Activated CD8-positive, alpha-beta memory T cell treated with anti-CD3 and anti-CD28 coated beads for 24 hours (primary cell): ENCODE results near the gene HSPB9.

Source experiments
- DNase-seq: peaks from one replicate; pipeline ENCODE4 v3.0.0-alpha.2; 2020

The HSPB9 gene, protein sequence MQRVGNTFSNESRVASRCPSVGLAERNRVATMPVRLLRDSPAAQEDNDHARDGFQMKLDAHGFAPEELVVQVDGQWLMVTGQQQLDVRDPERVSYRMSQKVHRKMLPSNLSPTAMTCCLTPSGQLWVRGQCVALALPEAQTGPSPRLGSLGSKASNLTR

DNA sequence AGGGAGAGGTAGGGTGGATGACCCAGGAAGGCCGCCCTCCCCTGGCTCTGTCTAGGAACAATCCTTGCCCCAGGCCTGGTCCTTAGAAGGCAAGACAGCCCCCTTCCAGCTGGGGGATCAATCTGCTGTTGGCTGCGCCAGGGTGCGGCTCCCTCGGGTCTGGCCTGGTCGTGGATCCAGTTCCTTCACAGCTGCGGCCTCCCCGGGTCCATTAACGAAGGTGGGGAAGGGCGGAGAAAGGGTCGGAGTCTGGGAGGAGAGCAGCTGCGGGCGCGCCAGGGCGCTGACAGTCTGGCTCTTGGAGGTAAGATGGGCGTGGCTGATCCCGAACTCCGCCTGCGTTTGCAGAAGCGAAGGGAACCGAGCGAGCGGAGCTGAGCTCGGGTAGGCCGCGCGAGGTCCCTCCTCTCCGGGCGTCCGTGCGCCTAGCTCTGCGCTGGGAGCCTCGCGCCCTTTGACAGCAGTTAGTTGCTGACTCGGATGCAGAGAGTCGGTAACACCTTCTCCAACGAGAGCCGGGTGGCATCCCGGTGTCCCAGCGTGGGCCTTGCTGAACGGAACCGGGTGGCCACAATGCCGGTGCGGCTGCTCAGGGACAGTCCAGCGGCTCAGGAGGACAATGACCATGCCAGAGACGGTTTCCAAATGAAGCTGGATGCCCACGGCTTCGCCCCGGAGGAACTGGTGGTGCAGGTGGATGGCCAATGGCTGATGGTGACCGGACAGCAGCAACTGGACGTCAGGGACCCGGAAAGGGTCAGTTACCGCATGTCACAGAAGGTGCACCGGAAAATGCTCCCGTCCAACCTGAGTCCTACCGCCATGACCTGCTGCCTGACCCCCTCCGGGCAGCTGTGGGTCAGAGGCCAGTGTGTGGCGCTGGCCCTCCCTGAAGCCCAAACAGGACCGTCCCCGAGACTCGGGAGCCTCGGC lies at the start of gene HSPB9:
HSPB9 (plus strand) TSS at position 434 of the 933 bp plus-strand sequence; CDS start at position 481, 47 bp downstream.
- no peak for DNase-seq

DNA sequence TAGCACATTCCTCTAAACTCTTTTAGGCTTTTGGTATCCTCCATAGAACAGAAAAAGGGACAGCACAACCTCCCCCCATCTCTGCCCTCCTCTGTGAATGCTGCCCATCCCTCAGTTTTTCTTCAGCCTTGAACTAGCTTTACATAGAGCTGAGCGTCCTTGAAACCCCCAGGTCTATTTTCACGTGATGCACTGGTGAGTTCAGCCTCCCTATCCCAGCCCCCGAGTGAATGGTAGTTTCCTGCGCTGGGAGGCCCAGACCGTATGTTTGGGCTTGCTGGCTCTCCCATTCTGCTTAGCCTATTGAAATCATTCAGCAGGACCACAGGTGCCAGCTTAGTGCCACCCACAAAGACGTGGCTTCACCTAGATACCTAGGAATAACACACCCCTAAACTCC lies 46.8 kb upstream of the HSPB9 start:
- no peak for DNase-seq

DNA sequence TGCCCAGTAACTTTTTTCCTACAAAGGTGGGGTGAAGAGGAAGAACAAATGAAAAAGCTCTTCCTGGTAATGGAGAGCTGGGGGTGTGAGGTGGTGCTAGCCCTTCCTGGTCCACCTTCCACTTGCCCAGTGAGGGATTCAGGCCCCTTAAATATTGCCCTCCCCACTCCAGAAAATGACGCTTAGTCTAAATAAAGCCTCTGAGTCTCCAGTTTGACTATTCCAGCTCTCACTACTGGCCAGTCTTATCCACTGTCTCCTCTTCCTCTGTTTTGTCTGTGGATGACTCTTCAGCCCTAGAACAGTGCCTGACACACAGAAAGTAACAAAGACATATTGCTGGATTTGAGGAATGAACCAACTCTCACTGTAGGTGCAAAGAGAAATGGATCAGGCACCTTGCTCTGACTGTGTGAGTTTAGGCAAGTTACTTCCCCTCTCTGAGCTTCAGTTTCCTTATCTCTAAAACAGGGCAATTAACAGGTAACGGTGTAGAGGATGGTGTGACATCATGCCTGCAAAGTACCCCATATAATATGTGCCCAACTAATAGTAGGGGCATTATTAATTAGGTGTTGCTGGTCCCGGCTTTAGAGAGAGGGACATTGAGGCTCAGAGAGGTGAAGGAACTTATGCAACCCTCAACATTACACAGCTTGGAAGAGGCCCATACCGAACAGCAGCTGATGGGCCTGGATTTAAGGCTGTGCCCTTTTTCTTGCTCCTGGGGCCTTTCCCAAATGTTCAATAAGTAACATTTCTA lies 45.6 kb upstream of the HSPB9 start:
- no peak for DNase-seq

DNA sequence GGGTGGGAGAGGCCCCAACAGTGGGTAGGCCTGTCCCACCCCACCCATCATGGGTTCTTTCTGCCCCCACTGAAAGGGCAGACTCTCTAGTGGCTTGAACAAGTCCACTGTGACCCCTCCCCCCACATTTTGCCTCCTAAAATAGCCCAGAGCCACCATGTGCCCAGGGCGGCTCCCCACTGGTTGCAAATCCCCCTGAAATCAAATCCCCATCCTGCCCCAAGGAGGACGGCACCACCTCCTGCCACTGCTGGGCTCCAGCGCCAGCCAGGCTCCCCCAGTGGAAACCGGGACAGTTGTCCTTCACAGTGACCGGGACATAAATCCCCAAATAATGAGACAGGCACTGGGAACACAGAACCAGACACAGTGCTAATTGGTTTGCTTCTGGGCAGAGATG lies 44.8 kb upstream of the HSPB9 start:
- DNase-seq, result no peak

DNA sequence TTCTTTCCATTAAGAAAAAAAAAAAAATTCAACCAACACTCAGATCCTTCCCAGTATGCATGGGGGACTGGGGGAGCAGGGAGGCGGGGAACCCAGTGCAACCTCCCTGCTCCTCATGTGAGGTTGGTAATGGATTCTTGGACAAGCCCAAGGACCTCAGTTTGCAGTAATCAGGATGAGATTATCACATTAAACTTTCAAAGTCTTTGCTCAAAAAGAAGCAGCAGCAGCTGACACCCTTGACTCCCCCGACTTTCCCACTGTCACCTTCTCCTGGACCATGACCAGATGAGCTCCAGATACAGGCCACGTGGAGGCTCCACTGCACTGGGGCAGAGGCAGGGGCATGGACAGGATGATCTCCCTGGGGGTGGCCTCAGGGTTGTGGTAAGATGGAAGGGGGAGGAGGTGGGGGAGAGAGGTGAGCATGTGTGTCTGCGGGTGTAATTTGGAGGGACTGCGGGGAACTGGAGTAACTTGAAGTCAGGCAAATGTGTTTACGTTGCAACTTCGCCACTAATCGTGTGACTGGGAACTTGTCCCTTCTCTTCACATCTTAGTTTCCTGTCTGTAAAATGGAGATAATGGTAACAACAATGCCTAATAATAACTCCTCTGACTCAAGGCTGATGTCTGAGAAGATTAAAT lies 44.1 kb upstream of the HSPB9 start:
- no peak for DNase-seq

DNA sequence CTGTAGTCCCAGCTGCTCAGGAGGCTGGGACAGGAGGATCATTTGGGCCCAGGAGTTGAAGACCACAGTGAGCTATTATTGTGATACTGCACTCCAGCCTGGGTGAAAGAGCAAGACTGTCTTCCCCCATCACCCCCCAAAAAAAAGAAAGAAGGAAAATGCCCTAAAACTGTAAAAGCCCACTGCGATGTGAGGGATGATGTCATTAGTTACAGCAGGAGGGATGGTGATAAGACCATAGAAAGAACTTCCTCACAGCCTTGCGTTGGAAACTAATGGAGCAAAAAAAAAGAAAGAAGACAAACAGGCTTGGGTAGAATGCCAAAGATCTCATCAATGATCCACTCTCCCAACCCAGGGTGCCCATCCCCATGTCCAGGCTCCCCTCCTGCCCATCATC lies 43.1 kb upstream of the HSPB9 start:
- no peak for DNase-seq

DNA sequence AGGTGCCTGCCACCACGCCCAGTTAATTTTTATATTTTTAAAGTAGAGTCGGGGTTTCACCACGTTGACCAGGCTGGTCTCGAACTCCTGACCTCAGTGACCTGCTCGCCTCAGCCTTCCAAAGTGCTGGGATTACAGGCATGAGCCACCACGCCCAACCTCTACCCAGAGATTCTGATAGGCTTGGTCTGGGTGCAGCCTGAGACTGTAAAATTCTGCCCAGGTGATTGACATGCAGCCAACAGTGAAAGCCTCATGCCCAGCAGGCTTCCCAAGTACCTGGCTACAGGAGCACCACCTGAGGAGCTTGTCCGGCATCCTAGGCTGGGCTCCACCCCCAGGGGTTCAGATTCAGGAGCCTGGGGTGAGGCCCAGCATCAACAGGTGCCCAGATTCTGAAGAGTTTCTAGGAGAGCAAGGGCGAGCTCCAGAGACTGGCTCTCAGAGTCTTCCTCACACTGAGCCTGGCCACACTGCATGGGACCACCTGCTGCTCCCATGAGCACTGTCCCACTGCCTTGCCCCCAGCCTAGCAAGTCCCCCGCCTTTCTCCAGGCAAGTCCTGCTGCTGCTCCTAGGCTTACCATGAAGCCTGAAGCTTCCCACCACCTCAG lies 41.0 kb upstream of the HSPB9 start:
- no peak for DNase-seq

DNA sequence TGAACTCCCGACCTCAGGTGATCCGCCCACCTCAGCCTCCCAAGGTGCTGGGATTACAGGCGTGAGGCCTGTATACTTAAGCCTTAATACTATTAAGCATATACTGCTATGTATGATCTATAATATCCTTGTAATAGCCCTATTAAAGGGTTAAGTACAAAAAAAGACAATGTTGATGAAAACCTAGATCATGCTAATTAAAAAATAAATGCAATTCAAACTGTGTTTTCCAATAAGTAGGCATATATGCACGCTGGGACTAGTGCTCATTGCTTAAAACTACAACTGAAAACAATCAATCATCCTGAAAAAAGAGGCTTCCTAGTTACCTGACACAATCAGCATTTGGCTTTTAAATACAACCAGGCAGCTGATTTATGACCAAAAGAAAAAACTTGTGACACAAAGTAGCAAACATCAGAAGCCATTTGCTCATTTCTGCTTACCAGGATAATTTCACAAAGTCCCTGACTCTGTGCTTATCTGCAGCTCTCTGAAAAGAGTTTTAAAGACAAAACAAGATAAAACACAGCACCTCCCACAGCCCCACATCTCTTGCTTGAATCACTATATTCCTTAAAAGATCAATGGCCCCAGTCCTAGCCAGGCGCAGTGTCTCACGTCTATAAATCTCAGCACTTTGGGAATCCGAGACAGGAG lies 35.4 kb upstream of the HSPB9 start:
- DNase-seq, result no peak

DNA sequence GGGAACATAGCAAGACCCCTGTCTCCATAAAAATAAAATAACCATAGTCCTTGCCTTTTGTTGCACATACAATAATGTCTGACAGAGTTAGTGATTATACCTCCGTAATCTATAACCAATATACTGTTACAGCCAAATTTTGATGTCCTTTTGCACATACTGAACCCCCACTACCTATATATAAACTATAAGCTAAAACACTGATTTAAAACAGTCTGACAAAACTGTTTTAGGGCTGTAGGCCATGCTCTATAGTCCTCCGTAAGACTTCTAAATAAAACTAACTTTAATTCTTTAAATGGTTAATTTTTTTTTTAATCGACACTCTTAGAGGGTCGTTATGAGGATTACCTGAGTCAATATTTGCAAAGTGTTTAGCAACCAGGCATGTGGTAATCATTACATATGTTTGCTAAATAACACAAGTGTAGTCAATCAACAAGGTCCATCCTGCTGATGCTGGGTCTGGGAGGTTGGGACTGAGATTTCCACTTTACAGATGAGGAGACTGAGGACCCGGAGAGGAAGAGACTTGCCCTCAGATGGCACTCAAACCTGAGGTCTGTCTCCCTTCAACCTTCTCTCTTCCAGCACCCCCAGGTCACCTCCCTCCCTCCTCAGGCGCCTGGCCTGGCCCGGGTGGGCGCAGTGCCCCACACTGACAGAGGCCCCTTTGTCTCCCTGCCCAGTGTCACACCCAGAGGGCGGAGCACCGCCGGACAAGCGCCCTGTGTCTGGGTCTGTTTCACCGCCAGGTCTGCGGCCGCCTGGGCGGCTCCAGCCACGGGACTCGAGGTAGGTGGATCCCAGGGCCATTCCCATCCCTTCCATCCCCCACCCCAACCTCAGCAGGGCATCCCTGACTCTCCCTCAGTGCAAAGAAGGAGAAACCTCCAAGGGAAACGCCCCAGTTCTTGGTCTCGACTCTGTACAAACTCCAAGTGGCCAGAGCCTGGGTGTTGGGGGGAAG lies 34.6 kb upstream of the HSPB9 start:
- DNase-seq, result no peak

DNA sequence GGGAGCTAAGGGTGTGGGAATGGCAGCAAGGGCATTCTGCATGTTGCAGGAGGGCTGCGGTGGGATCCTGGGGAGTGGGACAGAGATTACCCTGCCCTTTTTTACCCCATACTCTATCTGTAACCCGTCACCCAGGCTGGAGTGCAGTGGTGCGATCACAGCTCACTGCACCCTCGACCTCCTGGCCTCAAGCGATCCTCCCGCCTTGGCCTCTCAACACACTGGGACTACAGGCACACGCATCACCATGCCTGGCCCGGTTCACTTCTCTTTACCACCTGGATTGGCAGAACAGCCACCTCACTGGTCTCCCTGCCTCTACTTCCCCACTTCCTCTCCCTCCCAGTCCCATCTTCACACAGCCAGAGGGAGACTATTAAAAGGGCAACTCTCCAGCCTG lies 33.9 kb upstream of the HSPB9 start:
- DNase-seq, result no peak

DNA sequence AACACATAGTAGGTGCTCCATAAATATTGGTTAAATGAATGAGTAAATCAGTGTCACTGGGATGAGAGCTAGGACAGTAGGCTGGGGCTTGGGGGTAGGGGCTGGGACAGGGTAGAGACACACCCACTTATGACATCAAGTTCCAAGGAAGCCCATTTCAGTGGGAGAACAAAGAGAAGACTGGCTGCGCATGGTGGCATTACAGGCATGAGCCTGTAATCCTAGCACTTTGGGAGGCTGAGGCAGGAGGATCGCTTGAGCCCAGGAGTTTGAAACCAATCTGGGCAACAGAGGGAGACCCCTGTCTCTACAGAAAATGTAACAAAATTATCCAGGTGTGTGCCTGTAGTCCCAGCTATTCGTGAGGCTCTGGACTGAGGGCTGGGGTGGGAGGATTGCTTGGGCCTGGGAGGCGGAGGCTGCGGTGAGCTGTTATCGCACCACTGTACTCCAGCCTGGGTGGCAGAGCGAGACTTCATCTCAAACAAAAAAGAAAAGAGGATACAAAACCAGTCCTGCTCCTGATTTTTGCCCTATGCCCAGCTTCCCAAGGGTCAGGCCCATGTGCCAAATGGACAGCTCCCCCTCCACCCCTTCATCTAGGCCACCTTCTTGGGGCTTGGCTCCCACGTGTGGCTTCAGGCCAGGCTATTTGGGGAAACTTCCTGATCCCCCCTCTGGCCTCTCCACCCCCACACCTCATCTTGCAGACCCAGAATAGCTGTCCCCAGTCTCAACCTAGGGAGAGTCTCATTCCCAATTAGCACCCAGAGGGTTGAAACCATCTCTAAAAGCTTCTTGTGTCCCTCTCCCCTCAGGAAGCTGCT lies 31.4 kb upstream of the HSPB9 start:
- no peak for DNase-seq

DNA sequence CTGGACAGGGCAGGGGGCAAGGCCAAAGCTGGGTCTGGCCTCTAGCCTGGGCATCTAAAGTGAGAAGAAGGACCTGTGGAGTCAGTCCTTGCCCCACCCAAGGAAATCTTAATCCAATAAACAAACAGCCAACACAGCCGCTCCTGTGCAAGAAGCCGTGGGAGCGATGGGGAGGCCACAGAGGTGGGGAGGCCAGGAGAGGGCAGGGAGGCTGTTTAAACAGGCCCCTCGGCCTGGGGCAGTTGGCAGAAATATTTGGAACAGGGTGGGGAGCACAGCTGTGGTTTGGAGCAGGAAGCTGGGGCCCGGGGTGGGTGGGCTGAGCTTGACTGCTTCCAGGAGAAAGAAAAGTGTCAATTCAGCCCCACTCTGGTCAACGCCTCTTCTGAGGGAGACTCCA lies 29.7 kb upstream of the HSPB9 start:
- DNase-seq, result no peak

DNA sequence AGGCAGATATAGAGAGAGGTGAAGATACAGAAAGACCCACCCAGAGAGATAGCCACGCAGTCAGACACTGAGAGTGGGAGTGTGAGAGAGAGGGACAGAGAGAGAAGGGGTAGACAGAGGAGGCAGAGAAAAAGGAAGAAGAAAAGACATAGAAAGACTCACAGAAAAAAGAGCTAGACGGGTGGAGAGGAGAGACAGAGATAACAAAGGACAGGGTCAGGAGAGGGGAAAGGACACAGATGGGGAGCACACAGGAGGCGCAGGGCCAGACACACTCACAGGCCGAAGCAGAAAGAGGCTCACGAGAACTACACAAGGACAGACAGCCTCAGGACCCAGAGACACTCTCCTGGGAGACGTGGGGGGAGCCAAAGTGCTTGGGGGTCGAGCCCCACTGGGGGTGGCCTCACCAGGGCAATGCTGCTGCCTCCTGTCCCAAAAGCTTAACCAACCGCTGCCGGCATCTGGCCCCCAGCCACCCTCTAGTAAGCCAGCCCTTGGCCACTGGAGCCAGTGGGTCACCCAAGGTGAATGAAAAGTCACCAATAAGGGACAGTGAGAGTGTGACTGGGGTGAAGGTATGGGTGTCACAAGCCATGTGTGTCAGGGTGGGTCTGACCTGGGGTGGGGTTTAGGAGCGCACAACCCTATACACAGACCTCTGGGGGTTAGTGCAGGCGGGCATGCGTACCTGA lies 28.1 kb upstream of the HSPB9 start:
- DNase-seq, result no peak

DNA sequence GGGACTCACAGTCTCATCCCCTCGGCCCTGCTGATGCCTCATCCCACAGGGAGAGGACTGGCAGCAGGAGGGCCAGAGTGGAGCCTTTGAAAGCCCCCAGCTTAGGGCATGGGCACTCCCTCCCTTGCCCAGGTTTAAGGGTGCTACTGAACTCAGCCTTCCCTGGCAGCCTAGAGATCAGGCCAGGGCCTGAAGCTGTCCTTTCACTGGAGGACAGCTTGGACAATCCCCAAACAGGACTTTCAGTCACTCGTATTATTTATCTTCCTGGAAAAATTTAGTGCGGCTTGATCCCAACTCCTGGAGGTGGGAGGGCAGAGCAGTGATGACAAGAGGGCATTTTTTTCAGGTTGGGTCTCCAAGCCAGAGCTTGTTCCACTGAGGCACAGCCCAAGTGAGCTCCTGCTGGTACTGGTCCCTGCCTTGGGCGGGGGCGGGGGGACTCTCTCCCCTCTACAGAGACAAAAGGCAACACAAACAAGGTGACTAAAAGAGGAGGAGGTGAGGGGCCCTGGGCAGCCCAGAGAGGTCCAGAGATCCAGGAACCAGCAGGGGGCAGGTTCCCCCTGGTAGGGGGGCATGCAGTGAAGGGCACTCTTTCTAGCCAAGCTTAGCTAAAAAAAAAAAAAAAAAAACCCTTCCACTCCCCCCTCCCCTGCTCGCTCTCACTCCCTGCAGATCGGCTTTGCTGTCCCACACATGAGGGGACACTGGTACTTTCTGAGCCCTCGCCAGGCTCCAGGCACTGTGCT lies 26.1 kb upstream of the HSPB9 start:
- no peak for DNase-seq

DNA sequence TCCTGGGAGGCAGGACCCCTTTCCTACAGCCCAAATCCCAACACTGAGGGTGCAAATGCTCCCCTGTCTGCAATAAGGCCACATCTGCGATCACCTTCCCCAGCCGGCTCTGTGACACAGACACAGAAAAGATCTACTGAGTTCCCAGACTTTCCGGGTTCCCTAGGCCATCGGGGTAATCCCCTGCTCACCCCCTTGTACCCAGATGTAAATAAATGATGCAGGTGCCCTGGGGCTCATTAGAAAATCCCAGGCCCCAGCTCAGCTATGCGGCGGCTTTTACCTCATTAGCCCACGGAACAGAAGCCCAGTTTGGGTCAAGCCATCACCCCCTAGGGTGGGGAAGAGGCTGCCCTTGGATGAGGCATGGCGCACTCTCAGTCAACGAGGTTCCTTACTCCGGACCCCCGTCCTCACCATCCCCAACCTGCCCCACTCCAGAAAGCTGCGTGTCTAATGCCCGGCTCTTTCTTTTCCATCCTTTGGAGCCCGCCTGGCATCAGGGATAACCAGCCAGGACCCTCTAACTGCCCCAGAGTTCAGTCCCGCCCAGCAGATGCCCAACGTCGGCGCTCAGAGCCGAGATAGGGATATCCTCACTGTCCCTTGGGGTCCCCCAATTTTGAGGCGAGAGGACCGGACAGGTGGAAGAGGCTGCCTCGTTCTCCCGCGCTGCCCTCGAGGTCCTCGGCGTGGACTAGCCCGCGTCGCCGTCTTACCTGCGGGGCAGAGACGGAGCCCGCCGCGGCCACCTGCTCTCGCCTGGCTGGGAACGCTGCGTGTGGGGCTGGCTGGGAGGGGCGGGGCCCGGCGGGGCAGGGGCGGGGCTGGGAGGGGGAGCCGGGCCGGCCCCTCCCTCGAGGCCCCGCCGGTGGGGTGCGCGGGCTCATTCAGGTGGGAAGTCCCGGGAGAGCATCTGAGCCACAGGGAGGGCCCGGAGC lies 24.6 kb upstream of the HSPB9 start, which contains the start of gene ZNF385C:
ZNF385C (minus strand) TSS at position 783 of the 941 bp plus-strand sequence. CDS start 35,417 bp downstream, outside the sequence.
- DNase-seq, result peak; percentile 74

DNA sequence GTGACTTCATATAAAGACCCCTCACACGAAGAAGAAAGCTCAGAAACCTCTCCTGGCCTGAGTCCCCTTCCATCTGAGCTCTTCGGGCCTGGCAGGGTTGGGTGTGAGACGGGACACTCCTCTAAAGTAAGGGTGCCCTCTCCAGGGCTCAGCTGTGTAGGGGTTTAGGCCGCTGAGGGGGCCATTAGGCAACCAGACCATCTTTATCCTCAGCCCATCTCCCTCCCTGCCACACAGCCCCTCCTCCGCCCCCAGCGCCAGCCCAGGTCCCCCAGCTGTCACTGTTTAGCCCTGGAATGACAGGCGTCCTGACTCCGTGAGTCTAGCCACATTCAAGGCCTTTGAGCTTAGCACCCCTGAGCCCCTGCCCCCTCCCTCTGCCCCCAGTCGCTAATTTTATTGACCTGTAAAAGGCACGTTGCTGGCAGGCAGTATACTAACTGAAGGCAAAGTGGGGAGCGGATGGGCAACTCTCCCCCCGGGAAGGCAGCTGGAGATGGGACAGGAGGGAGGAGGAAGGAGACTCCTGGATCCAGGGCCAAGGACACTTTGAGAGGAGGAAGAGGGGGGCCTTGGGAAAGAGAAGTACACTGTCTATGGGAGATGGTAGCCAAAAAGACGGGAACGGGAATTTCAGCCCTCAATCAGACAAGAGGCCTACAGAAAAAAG lies 23.7 kb upstream of the HSPB9 start:
- no peak for DNase-seq
